Effector CD4-positive, alpha-beta T cell (primary cell): ENCODE data around the gene GBF1.

Experiments used
- DNase-seq: peaks from one replicate; pipeline ENCODE4 v3.0.0-alpha.2; 2020

The GBF1 gene

DNA sequence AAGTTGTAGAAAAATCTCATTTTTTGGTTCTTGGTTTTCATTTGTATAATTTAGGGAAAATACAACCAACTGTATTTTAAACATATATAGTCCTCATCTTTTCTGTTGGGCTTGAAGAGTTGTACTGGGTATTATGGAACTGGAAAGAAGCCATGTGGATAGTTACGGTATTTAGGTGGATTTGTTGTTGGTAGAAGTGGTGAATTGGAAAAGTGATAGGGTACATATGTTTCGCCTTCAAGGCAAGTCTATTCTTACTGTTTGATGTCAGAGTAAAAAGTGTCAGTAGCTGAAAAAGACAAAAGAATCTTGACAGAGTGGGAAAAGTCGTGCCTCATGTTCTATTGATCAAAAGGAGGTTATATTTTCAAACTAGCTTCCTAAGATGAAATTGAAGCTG lies 64.6 kb downstream of the GBF1 start:
- DNase-seq = no peak

DNA sequence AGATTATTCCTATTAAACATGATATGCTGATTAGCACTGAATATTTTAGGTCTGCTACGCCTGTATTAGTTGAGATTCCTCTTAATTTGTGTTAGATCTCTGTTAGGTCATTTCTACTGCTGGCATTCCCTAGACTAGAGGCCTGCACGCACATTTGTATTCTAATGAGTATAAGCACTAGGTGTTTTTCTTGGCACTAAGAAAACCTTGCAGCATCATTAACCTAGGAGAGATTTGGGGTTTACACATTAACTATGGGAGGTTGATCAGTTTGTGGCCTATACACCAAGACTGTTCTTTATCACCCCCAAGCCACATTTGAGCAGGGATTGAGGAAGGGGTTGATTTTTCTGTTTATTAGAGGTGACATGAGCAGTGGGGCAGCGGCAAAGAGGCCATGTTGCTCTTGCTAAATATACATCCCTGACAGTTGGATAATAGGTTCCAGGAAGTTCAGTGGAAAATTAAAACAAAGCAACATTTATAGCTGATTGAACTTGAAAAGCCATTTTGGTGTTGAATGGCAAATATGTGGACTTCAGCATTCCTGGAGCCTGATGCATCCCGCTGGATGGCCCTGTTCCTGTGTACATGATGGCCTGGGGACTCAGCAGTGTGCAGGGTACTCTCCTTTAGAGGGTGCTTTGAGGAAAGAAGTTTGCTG lies 65.2 kb downstream of the GBF1 start:
- no peak for DNase-seq

DNA sequence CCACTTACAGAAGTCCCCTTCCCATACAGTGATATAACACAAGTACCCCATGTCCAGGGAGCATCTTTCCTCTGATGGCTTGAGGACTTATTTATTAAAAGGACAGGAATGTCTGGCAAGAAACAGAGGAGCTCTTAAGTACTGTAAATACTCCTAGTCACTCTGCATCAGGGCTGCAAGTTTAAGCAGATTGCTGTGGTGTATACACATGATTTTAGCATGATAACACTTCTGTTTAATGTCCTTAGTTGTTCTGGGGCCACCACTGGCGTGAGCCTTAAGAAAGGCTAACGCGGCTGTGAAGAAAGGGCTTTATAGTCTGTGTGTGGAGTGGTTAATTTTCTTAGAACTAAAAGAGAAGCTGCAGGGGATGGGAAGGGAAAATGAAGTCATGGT lies 65.7 kb downstream of the GBF1 start:
- DNase-seq = no peak

DNA sequence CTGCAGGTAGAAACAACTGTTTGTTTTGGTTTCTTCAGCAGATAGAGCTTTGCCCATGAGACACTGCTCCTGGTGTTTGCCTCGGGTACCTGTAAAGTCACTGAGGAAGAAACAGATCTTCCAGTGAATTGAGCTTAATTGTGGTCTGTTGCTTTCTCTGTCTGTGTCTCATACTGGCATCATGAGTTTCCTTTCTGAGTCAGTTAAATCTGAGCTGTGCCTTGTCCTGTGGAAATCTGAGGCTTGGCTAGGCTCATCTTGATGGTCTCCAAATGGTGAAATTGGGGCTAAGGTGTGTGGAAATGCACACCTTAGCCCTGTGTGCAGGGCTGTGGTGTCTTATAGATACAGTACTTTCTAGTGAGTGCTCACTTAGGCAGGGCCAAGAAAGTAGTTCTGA lies 67.4 kb downstream of the GBF1 start:
- DNase-seq = no peak

DNA sequence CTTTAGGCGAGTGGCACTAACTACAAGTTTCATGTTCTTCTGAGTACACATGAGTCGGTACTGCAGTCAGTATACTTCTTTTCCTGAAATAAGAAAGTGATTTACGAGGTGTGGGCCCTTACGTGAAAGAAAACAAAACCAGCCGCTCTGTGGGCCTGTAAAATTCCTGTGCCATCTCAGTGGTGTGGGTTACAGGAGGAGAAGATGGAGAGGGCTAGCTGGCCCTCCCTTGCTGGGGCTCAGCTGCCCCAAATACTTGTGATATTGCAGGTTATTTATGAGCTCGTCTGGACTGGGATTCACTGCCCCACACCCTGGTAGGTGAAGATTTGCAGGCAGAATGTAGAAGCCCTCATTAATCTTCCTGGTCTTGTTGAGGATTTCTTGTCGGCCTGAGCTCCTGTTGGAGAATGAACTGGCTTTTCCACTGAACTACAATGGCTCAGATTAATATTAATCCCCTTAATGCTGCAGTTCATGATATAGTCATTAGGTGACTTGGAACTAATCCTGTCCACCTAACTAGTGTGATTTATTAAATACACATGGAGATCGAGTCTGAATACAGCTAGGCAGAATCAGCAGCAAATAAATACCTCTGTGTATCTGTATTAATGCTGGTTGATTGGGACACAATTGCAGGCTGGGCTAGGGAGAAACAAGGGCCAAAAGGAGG lies 68.0 kb downstream of the GBF1 start:
- DNase-seq = no peak

DNA sequence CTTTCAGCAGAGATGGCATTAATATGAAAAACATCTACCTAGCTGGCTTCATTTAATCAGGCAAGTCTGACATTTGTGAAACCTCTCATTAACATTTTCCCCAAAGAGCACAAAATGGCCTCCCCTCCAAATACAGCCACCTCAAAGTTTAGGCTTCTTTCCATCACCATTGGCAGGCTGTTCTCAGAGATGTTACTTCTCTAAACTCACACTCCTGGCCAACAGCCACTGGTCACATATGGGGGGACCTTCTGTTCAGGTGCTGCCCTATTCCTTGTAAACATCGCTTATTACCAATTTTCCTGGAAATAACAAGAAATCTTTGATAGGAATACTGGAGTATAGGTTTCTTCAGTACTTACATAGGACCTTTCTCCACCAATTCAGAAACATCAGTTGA lies 69.5 kb downstream of the GBF1 start:
- DNase-seq = no peak

DNA sequence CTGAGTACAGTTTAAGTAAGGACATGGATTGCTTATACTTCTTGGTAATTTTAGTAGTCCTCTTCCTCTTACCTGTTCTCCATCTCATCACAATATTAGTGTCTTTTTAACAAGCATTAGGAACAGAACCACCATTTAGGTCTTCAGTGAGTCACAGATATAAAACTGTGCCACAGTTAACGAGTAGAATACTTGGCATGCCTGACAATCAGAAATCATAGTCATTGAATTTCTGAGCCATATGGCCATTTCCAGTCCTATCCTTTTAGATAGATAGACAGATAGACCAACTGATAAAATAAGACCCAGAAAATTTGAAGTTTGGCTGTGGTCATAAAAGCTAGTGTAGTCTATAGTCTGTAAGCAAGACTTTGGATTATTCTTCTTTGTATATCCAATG lies 71.1 kb downstream of the GBF1 start:
- no peak for DNase-seq

DNA sequence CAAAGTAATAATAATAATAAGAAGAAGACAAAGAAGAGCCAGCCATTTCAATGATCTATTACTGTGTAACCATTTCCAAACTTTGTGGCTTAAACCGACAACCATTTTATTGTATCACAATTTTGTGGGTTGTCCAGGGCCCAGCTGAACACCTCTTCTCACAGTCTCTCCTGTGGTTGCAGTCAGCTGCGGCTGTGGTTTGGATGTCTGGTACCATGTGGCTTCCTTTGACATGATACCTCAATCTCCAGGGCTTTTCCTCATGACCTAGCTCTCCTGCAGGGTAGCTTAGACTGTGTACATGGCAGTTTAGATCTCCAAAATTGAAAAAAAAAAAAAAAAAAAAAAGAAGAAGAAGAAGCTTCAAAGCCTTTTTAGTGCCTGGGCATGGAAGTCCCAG lies 77.6 kb downstream of the GBF1 start:
- DNase-seq = peak; percentile 4

DNA sequence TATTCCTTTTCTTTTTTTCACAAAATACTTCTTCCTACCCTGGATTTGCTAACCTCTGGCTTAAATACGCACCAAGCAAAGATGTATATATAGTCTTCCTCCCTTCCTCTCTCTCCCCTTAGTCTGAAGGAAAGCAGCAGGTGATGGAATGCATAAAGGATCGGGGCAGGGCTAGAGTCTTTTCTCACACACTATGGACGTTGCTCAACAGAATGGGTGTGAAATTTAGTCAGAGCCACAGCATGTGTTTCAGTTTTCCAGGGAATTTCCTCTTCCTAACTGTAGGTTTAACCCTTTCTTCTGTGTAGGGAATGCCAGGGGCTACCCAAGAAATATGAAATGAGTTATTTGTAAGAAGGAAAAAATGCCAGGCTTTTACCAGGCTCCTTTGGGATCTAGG lies 78.7 kb downstream of the GBF1 start:
- no peak for DNase-seq

DNA sequence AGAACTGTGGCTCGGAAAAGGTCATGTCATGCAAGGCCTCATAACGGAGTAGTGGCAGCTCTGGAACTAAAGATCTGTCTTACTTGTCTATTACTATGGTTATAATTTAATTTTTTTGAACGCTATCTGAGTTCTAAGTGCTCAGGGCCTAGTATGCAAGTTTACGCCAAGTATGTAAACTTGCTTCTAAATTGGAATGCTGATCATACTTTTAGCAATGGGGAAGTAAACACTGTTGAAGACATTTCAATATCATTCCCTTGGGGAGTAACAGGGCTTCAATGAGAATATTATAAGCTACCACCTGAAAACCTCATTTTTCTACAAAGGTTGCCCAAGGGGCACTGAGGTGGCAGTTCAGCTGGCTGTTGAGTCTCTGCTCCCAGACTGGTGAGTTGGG lies 80.7 kb downstream of the GBF1 start:
- DNase-seq = no peak

DNA sequence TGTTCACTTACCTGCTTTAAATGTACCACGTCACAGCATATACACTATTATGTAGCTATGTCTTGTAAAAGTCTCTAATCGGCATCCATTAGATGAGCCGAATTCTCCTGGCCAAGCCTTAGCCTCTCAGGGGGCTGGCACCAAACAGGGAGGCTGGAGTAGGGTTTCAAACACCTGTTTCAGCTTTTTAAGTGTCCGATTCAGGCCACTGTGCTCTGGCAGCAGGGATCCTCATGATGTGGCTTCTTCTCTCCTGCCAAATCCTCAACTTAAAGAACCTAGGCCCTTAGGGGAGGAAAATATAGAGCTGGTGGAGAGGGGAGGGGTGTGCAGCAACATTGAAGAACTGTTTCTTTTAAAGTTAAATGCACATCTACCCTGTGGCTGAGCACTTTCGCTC lies 81.7 kb downstream of the GBF1 start:
- DNase-seq = no peak

DNA sequence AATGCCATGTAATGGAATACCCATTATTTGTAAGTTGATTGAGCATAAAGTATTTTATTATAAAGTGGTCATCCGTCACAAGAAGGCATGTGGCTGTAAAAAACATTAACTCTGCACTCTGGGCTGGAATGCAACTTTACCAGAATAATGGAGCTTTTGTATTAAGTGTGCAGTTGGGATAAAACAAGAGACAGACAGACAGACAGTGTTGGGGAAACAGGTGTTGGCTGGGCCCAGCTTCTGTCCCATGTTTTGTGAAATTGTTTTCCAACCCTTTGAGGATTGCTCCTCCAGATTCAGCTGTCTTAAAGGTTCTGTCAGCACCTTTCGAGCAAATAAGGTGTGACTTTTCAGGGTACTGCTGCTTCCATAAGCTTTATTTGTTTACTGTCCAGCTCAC lies 82.3 kb downstream of the GBF1 start:
- DNase-seq = no peak

DNA sequence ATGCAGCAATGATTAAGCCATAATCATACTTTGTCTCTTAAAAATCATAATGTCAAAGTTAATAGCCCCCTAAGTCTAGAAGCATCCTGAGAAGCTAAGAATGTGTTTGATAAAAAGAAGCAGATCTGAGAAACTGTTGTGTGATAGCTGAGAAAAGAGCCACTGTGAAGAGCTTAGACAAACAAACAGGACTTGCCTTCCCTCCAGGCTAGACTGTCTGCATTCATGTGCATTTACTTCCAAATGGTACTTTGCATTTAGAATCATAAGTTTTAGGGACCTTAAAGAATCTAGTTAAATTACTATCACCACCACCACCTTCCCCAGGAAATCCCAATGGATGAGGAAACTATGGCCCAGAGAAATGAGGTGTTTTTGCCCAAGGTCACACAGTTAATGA lies 87.4 kb downstream of the GBF1 start:
- no peak for DNase-seq

DNA sequence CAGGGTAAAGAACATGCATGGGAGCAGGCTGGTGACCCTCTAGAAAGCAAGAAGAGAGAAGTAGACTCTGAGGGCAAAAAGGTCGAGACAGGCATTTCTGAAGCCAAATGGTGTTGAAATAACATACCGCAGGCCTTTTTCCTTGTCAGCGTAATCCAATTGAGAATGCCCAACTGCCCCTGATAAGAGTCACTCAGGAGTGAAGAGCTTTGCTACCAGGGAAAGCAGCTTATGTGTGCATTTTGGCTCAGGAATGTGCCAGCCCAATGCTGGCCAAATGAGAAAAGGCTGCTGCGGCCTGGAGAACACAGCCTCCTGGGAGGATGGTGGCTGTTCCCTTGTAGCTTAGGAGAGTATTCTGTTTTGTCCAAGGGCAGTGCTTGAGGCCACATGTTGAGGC lies 88.8 kb downstream of the GBF1 start:
- no peak for DNase-seq

DNA sequence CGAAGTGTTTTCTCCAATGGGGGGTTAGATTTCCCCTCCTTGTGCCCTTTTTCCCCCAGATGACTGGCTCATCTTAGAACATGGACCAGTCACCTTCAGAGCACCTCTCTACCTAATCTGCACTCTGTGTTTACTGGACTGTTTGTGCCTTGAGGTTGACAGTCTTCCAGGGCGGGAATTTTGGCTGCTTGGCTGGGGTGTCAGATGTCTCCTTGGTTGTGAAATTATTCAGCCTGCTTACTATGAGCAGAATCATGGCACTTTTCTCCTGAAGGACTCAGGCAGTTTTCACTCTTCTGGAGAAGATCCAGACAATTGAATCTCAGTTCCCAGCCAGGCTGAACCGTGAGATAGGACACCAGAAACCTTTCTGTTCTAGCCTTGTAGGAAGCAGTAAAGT lies 89.9 kb downstream of the GBF1 start:
- no peak for DNase-seq

DNA sequence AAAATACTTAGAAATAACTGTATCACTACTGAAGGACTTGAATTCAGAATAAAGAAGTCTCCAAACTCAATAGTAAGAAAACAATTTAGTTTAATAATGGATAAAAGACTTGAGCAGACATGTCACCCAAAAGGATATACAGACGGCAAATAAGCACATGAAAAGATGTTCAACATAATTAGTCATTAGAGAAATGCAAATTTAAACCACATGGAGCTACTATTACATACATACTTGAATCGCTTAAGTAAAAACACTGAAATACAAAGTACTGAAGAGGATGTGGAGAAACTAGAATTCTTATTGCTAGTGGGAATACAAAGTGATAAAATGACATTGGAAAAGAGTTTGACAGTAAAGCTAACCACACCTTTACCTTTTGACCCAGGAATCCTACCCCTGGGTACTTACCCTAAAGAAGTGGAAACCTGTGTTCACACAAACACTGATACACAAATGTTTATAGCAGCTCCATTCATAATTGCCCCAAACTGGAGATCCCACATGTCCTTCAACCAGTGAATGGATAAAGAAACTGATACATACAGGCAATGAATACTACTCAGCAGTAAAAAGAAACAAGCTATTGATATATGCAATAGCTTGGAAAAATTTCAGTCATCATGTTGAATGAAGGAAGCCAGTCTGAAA lies 95.8 kb downstream of the GBF1 start:
- DNase-seq = no peak

DNA sequence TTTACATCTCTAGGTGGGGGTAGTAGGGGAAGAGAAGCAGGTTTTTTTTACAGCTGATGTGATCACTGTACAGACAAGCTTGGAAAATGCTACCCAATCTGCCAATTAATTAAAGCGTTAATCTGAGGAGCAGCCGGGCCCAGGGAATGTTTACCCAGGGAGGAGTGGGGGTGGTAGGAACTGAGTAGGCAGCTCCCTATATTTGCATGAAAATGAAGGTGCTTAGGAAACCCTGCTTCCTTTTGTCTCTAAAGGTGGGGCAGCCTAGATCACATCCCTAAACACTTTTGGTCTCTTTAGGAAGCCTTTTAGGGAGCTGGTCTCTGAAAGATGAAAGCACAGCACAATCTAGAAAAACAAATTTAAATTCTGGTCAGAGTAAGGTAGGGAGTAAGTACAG lies 97.1 kb downstream of the GBF1 start:
- no peak for DNase-seq

DNA sequence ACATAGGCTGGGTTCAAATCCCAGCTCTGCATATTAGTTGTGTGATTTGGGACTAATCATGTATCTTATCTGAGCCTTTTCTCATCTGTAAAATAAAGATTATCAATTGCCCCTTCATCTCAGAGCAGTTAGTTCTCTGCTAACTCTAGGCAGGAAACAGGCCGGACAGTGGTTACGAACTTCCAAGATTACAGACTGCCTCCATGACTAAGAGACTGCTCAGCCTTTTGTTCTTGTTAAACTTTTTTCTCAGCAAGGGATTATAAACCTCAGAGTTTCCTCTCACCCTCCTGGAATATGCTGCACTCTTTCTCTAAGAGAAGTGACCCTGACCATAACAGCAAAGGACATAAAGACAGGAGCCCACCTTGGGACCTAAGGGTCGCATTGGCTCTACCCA lies 97.6 kb downstream of the GBF1 start:
- no peak for DNase-seq

DNA sequence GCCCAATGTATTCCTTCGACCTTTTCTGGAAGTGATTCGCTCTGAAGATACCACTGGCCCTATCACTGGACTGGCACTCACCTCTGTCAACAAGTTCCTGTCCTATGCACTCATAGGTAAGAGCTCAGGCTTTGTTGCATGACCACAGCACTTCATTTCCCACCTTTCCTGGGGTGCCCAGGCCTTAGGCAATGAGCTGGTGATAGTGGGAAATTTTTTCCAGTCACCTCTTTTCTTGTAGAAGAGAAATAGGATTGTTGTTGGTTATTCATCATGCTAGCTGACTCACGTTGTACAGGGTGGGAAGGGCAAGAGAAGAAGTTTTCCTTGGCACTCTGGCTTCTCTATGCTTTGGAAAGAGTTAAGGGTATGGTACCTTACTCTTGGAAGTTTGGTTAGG lies 98.7 kb downstream of the GBF1 start:
- DNase-seq = no peak

DNA sequence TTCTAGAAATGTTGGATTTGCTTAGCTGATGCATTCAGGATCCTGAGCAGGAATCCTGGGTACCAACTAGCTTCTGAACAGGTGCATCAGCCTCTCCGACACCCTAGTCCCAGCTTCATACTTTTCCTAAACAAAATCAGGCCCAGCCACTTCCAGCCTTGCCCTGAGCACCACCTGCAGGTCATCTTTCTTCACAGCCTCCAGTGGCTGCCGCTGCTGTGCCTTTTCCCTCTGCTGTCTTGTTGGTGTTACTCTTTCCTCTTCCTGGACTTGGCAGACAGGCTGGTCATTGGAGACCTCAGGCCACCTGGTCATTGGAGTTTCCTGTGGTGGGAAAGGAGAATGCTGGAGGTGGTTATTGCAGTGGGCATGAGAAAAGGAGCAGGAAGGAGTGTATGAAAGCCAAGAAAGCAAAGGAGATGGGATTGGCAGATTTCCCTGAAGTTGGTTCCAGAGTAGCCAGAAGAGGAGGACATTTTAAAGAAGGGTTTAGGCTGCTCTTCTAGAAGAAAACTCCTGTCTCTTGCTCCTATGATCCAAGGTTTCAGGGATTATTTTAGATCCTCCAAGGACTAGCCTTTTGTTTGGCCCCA lies 102.0 kb downstream of the GBF1 start:
- no peak for DNase-seq

DNA sequence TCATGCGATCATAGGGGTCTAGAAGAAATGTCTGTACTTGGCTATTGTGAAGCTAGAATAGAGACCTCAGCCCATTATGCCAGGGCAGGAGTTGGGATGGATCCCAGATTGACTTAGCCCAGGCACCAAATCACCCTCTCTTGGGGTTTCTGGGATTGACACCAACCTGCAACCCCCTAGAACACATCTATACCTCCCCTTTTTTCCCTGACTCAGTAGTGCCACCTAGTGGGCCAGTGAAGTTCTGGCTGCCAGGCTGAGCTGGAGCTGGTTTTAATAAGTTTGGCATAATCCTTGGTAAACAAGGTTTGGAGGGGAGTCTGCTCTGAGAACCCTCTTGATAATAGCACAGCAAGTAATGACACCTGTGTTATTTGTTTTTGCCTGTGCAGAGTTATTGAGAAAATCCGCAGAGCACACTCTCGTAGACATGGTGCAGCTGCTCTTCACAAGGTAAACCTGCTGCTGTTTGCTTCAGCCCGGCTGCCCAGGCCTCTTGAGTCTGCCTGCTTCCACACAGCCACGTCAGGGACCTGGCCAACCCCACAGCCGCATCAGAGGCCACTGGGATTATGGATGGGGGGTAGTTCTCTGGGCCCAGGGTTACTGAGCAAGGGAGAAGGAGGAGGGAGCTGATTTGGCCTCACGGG lies 106.9 kb downstream of the GBF1 start:
- DNase-seq = peak; percentile 66

DNA sequence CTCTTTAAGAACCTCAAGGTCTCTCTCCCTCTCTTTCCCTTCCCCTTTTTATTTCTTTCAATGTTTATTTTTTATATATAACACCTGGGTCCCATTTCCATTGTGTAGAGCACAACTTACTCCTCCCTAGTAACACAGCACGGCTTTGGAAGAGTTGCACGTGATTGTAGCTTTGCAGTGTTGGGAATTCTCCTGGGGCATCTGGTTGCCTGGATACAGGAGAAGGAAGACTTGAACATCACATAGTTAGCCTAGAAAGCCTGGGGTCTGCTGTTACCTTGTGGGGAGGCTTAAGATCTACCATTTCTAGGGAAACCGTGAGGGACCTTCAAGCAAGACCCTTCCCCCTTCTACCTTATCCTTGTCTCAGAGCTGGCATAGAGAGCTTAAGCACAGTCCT lies 109.1 kb downstream of the GBF1 start:
- DNase-seq = no peak

DNA sequence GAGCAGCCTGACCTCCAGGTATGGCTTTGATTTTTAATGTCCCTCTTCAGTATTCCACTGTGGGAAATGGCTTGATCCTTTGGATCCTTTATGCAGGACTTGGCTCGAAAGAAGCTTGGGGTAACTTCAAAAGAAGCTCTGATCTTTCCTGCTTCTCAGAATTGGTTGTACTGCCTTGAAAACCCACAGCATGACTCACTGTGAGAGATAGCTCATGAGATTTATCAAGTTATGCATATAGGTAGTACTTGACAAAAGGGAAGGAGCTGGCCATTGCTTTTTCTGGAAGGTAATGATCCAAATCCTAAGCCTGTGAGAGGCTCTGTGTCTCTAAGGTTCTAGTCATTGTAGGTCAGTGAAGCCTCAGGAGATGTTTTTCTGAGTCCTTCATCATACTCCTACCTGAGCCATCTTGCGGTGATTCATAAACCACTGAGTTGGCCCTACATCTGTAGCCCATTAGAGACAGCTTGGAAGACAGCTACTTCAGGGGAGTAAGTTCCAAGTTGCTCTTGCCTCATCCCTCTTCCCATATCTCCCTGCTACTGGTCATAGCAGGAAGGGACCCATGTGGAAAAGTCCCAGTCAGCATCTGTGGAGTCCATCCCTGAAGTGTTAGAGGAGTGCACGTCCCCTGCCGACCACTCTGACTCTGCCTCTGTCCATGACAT lies 113.5 kb downstream of the GBF1 start:
- DNase-seq = no peak
